ENCODE data around the gene SCMH1.

- TF ChIP-seq POLR2A (IDR thresholded peaks at IDR 0.05; ENCODE audit: low read length) (no peak), GATA1 (IDR thresholded peaks at IDR 0.05; ENCODE audit: low read depth, low read length) (no peak)
These were observed 226.1 kb downstream of the SCMH1 start for GRCh38 chr1:41015897-41016470.
